GM18505 (cell line): ENCODE results near the gene STAC.

ENCODE experiments used
- ATAC-seq: cut with Tn5 transposase; IDR thresholded peaks from one replicate; pipeline ENCODE4 v1.9.1; 2021; ENCODE audit not compliant: unreplicated experiment
- POLR2A ChIP-seq: IDR thresholded peaks from 4 replicates; pipeline ENCODE4 v1.6.1; 2011; ENCODE audit warnings: borderline replicate concordance; ENCODE audit not compliant: insufficient read depth, insufficient read length; ENCODE audit errors: extremely low read depth

STAC gene

GRCh38 chr3:36525115-36525801, 145.0 kb downstream of the STAC start:
- TF ChIP-seq POLR2A, result no peak
- no peak for ATAC-seq

GRCh38 chr3:36538136-36538749, 157.9 kb downstream of the STAC start:
- TF ChIP-seq POLR2A, result no peak
- no peak for ATAC-seq

- no peak for TF ChIP-seq POLR2A
- ATAC-seq, result no peak
Observed at GRCh38 chr3:36540888-36541518, 160.7 kb downstream of the STAC start.

GRCh38 chr3:36542186-36542585, 161.9 kb downstream of the STAC start:
- no peak for ATAC-seq
- TF ChIP-seq POLR2A, result no peak

- no peak for ATAC-seq
- no peak for TF ChIP-seq POLR2A
Observed at GRCh38 chr3:36543276-36543997, 163.1 kb downstream of the STAC start.

- no peak for ATAC-seq
- TF ChIP-seq POLR2A, result no peak
Observed at GRCh38 chr3:36546226-36546625, 165.9 kb downstream of the STAC start.

GRCh38 chr3:36548712-36549111, 168.4 kb downstream of the STAC start:
- TF ChIP-seq POLR2A, result no peak
- no peak for ATAC-seq

GRCh38 chr3:36557021-36557707, 176.9 kb downstream of the STAC start:
- no peak for TF ChIP-seq POLR2A
- ATAC-seq, result peak; percentile 88

- TF ChIP-seq POLR2A, result no peak
- ATAC-seq, result no peak
Observed at GRCh38 chr3:36557708-36558421, 177.6 kb downstream of the STAC start.

GRCh38 chr3:36558961-36559360, 178.7 kb downstream of the STAC start:
- no peak for ATAC-seq
- no peak for TF ChIP-seq POLR2A

- ATAC-seq, result no peak
- TF ChIP-seq POLR2A, result no peak
Observed at GRCh38 chr3:36560685-36561084, 180.4 kb downstream of the STAC start.

GRCh38 chr3:36561601-36562000, 181.3 kb downstream of the STAC start:
- TF ChIP-seq POLR2A, result no peak
- ATAC-seq, result no peak
